Pons (tissue), 1 donor: ENCODE results near the gene FAM114A2.
"Not testable (repeated sequence)": the region's sequence is repeated elsewhere in the genome, so short reads cannot be mapped to it uniquely, and the experiment has no call there.

ENCODE experiments used
- DNase-seq: peaks from one replicate; pipeline ENCODE4 v3.0.0-alpha.2; 2016; ENCODE audit warnings: low spot score

Gene FAM114A2

GRCh38 chr5:154047324-154047723, 8.6 kb upstream of the FAM114A2 start:
- no peak for DNase-seq

DNA sequence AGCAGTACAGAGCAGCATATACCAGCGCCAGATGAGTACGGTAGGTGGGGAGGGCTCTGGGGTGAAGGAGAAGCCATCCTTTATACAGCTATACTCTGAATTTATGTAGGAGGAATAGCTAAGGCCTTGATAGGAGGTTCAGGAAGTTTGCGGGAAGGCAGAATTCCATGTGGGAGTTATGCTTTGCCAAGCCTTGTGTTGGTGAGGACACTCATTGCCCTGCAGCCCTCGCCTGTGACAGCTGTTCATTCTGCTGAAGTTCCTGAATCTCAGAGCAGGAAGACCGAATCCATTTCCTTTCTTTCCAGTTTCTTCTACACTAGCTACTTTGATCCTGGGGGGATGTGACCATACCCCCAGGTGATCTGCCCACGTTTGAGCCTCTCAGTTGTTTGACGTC, 7.8 kb upstream of the FAM114A2 start:
- DNase-seq: no peak

DNA sequence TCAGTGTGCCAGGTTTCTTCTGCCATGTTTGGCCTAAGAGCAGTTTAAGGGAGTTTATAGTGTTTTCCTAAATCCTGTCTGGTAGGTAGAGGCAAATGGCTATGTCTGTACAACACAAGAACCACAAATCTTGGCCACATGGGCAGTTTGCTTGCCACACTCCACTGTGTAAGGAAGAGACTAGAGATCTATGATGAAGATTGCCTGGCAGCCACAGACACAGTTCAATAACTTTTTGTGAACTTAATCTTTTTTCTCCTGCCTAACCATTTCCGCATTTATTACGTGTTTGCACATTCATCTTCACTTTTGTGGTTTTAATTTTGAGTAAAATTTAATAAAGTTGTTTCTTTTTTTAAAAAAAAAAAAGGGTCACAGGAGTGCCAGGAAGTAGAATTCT, 5.9 kb upstream of the FAM114A2 start:
- DNase-seq: no peak

- no peak for DNase-seq
Measured at GRCh38 chr5:154044099-154044498, 5.4 kb upstream of the FAM114A2 start.

GRCh38 chr5:154042766-154043165, 4.1 kb upstream of the FAM114A2 start:
- DNase-seq: no peak

DNA sequence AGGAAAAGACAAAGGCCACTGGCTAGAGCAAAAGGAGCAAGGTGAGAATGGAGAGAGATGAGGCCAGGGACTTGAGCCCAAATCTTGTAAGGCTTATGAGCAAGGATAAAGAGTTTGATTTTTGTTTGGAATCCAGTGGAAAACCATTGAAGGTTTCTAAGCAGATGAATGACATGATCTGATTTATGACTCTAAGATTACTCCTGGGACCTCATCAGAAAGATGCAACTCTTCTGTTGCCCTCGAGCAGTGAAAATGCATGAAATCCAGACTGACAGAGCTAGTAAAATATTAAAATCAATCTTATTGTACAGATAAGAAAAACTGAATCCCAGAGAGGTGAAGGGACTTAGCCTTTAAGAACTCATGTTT, 734 bp upstream of the FAM114A2 start:
- DNase-seq: no peak

DNA sequence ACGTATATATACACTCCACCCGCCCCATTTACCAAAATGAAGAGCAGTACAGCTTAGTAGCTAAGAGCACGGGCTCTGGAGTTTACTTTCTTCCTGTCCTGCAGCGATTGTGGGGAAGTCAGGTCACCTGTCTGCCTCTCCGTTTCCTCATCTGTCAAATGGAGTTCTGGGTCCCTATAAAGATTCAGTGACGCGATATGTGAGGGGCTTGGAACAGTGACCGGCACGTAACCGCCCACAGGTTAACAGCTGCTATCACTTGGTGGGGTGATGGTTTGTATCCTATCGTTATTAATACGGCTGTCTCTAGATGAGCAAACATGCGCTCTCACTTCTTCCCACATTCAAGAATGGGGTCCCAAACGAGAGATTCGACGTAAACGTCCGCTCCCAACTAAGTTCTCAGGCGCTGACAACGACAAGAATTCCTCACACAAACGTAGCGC, 426 bp downstream of the FAM114A2 start:
- peak; percentile 24 for DNase-seq

DNA sequence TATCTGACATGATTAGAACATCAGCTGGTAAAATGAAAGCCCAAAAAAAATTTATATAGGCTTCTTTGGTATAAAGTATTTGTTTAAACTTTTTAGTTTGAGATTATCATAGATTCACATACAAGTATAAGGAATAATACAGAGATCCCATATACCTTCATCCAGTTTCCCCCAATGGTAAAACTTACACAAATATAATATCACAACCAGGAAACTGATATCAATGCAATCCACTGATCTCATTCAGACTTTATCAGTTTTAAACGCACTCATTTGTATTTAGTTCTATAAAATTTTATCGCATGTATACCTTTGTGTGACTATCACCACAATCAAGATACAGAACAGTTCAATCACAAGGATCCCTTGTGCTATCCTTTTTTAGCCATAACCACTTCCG, 3.8 kb downstream of the FAM114A2 start:
- no peak for DNase-seq

DNA sequence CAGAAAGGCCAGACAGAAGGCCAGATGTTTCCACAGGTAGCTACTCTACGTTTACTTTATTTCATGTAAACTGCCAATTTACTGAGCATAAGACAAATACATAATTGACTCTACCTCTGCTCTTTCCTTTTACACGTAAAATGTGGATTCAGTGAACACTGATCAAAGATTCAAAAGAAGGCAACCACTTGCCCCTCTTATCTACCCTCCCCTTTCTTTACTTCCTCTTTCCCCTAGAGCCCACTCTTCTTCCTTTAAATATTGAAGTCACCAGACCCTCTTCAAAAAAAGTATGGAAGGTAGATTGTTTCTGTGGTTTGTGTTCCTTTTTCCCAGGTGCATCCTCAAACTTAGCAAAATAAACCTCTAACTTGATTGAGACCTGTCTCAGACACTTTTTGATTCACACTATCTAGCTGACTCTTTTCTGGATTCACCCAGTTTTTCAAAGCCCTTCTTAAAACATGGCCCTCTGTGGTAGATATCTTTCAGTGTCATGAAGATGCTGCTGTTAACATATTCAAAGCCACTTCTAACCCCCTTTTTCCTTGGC, 6.7 kb downstream of the FAM114A2 start:
- no peak for DNase-seq

DNA sequence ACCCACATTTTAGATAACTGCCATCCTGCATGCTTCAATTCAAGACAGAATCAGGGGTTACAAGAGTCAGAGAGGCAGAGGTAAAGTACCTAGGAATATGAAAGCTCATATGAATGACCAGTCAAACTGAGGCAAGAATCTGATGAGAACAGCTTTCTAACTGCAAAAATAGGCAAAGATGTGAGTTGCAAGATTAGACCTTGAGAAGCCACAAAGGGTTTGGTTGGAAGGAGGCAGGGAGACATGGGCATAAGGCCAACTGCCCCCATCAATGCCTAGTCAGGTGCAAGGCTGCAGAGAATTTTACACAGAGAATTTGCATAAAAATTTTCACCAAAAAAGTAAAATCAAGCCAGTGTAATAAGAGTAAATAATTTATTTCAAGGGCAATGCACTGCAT, 12.8 kb downstream of the FAM114A2 start:
- no peak for DNase-seq

DNA sequence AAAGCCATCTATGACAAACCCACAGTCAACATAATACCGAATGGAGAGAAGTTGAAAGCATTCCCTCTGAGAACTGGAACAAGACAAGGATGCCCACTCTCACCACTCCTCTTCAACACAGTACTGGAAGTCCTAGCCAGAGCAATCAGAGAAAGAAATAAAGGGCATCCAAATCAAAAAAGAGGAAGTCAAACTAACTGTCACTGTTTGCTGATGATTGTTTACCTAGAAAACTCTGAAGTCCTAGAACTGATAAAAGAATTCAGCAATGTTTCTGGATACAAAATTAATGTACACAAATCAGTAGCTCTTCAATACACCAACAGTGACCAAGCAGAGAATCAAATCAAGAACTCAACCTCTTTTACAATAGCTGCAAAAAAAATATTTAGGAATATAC, 19.8 kb downstream of the FAM114A2 start:
- not testable (repeated sequence) for DNase-seq

GRCh38 chr5:154015071-154015693, 23.5 kb downstream of the FAM114A2 start:
- DNase-seq: no peak

DNA sequence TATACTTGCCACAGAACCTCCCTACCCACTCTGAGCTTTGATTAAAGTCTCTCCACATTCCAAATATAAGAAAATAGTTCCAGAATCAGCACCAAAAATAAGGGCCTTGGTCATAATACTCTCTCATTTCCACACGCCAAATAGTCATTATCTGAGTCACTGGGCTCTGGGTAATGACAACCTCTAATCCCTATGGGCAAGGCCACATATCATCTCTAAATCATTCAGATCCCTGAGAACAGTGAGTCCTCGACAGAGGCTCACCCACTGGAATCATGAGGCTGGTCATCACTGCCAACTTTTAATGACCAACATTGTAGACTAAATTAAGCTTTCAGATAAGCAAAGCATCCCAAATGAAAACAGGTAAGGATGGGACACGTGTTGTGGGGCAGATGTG, 28.1 kb downstream of the FAM114A2 start:
- no peak for DNase-seq

DNA sequence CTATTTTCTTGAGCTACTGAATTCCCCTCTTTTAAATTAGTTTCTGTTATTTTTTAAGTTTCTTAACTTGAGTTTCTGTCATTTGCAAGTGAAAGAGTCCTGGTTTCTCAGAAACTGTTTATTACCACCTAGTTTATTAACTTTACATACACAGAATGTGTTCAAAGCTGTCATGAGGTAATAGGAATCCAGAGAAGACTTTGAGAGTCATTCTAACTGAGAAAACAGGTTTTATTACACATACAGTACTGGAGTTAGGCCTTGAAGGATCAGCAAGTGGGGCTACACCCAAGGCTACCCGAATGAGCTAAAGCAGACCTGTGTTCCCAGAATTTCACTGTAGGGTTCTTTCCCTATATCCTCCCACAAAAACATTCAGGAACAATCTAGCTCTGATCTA, 33.1 kb downstream of the FAM114A2 start:
- DNase-seq: no peak

- DNase-seq: no peak
Measured at GRCh38 chr5:154002511-154003020, 36.1 kb downstream of the FAM114A2 start.

- no peak for DNase-seq
Measured at GRCh38 chr5:154002093-154002492, 36.6 kb downstream of the FAM114A2 start.

DNA sequence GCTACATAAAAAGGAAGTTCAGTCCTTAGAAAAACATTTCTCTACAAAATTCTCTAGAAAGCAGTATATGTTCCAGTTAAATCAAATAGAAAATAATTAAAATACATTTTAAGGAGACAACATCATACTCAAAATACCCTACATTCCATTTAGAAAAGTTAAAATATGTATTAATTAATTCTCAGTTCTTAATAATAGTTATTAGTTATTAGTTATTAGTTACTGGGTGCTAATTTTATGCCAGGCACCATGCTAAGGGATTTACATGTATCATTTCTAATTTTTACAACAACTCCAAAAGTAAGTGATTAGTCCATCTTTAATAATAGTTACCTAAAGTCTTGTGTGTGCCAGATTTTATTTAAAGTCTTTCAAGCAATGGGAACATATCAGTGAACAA, 38.0 kb downstream of the FAM114A2 start:
- no peak for DNase-seq

GRCh38 chr5:153999995-154000394, 38.7 kb downstream of the FAM114A2 start:
- DNase-seq: no peak

DNA sequence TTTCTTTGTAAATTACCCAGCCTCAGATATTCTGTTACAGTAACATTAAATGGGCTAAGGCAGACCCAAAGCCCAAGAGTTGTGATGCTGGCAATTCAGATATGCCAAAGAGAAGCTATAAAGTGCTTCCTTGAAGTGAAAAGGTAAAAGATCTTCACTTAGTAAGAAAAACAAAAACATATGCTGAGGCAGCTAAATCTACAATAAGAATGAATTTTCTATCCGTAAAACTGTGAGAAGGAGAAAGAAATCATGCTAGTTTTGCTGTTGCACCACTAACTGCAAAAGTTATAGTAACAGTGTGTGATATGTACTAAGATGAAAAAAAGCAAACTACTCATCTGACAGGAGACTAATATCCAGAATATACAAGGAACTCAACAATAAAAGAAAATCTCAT, 39.9 kb downstream of the FAM114A2 start:
- no peak for DNase-seq

- no peak for DNase-seq
Measured at GRCh38 chr5:153998010-153998409, 40.7 kb downstream of the FAM114A2 start.

GRCh38 chr5:153991168-153991567, 47.5 kb downstream of the FAM114A2 start:
- DNase-seq: no peak

DNA sequence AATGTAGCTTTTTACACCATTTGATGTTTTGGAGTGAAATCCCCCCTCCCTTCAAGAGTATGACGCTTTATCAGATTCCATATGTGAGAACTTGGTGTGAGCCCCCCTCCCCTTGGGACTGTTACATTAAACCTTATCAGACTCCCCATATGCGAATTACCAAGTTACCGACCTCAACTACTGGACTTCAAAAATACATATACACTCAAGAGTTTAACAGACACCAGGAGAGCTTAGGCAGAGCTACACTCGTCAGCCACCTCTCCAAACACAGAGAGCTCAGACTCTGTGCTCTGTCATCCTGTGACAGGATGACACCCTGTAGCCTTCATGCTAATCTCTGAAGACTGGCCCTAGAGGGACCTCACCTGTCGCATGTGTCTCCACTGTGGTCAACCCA, 50.2 kb downstream of the FAM114A2 start:
- no peak for DNase-seq

GRCh38 chr5:153987301-153987700, 51.4 kb downstream of the FAM114A2 start:
- no peak for DNase-seq

DNA sequence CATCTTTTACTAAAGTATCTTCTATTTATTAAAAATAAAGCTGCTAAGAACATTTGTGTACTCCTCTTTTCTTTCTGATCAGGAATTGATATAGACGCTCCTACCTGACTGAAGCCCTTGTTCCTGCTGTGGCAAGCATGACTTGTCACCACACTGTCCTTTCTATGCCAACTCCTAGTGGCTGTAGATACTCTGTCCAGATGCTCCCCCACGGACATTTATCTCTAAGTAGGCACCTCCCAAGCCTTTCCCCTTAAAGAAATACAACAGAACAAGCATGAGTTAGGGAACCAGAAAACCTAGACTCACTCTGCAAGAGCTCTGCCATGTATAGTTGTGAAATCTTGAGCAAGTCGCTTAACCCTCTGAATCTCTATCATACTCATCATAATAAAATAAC, 53.2 kb downstream of the FAM114A2 start:
- no peak for DNase-seq
